GM19397 (cell line): Measurements from ENCODE around the gene MAP1LC3A.
A peak's percentile ranks its signal among the peaks of the same experiment; 100 is the strongest.

Source experiments
- ATAC-seq: cut with Tn5 transposase; IDR thresholded peaks from one replicate; pipeline ENCODE4 v1.9.1; 2021; ENCODE audit warnings: mild to moderate bottlenecking, moderate library complexity; ENCODE audit not compliant: unreplicated experiment

The MAP1LC3A gene

GRCh38 chr20:34574861-34575260, 16.3 kb downstream of the MAP1LC3A start:
- no peak for ATAC-seq

DNA sequence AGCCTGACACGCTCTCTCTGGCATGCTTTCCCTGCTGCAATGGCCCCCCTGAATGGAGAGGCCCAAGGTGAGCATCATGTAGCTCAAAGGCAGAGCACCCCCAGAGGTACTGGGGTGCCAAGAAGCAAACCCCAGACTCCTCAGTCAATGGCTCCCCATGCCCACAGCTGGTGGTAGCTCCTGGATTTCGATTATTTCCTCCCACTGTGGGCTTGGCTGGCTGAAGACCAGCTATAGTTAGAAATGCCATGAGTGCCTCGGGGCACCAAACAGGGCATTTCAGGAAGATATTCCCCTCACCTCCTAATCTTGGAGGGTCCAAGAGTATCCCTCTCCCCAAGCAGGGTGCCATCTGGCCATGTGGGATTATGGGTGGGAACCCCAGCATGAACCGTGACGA, 16.8 kb downstream of the MAP1LC3A start:
- ATAC-seq: no peak

GRCh38 chr20:34575756-34576155, 17.2 kb downstream of the MAP1LC3A start:
- no peak for ATAC-seq

DNA sequence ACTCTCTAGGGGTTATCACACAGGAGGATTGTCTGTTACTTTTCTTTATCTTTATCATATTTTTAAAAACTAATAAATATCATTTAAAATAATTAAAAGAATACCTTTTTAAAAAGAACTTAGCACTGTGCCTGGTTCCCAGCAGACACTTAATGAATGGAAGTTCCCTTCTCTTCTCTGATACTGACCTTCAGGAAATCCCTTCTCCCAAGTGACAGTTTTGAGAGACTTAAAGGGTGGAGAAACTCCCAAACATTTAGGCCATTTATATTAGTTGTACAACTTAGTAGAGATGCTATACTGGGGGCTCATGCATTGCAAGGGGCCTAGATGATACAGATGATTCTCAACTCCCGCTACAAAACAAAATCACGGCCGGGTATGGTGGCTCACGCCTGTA, 18.5 kb downstream of the MAP1LC3A start:
- no peak for ATAC-seq

- ATAC-seq: no peak
Measured at GRCh38 chr20:34578025-34578424, 19.5 kb downstream of the MAP1LC3A start.

- no peak for ATAC-seq
Measured at GRCh38 chr20:34578521-34578920, 20.0 kb downstream of the MAP1LC3A start.

- no peak for ATAC-seq
Measured at GRCh38 chr20:34579191-34579978, 20.9 kb downstream of the MAP1LC3A start.

GRCh38 chr20:34579979-34580940, 21.7 kb downstream of the MAP1LC3A start:
- ATAC-seq: peak; percentile 69

DNA sequence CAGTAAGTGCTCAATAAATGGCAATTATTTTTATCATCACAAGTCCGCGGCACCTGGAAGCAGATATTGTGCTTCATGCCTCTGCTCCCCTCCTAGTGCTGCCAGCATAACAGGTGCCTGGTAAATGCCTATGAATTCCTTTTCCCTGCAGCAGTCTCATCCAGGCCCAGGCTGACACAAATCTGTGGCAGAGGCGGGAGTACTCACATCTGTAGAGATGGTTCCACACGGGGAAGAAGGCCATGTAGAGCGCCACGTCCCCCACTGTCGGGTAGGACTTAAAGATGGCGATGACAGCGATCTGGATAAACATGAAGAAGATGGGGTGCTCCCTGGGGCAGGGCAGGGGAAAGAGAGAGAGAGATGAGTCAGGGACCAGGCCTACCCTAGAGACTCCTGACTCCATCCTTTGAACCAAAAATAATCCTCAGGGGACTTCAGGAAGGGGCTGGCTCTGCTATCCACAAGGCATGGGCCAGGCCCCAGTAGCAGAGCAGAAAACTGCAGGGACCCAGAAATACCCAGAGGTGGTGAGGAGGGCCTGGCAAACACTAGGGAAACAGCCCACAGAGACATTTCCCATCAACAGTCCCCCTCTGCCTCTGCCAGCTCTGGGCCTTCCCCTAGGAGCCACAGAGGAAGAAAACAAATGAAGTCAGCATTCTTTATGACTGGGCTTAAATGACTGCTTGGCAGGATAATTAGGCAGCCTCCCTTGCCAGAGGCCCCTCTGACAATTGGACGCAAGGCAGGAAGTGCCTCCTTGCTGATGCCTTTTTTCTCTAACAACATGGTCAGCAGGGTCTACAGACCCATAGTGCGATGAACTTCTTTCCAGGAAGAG, 23.0 kb downstream of the MAP1LC3A start:
- no peak for ATAC-seq

DNA sequence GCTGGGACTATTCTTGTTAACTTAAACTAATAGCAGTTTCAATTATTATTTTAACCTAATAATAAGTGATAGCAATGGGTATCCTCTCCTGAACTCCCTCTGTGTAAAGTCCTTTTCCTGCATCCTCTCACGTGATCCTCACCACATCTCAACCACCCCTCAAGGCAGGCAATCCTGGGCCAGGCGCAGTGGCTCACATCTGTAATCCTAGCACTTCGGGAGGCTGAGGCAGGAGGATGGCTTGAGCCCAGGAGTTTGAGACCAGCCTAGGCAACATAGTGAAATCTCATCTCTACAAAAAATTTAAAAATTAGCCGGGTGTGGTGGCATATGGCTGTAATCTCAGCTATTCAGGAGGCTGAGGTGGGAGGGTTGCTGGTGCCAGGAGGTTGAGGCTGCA, 23.7 kb downstream of the MAP1LC3A start:
- no peak for ATAC-seq

DNA sequence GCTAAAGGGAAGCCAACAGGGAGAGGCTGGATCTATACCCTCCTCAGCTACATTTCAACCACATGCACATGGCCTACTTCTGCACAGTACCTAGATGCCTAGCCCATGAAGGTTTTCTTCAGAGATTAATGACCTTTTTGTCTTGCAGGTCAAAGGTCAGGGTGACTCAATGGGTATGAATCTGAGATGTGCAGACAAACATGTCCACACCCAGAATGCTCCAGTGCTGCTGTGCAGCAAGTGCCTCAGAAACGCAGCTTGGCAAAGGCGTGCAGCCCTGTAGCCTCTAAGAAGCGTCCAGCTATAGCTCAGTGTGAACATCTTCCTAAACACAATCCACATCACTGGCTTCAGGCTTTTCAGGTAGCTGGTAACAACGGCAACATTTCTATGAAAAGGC, 24.4 kb downstream of the MAP1LC3A start:
- no peak for ATAC-seq

GRCh38 chr20:34583544-34583943, 25.0 kb downstream of the MAP1LC3A start:
- no peak for ATAC-seq

GRCh38 chr20:34585019-34585418, 26.5 kb downstream of the MAP1LC3A start:
- ATAC-seq: no peak

GRCh38 chr20:34586488-34587163, 28.1 kb downstream of the MAP1LC3A start:
- ATAC-seq: no peak

DNA sequence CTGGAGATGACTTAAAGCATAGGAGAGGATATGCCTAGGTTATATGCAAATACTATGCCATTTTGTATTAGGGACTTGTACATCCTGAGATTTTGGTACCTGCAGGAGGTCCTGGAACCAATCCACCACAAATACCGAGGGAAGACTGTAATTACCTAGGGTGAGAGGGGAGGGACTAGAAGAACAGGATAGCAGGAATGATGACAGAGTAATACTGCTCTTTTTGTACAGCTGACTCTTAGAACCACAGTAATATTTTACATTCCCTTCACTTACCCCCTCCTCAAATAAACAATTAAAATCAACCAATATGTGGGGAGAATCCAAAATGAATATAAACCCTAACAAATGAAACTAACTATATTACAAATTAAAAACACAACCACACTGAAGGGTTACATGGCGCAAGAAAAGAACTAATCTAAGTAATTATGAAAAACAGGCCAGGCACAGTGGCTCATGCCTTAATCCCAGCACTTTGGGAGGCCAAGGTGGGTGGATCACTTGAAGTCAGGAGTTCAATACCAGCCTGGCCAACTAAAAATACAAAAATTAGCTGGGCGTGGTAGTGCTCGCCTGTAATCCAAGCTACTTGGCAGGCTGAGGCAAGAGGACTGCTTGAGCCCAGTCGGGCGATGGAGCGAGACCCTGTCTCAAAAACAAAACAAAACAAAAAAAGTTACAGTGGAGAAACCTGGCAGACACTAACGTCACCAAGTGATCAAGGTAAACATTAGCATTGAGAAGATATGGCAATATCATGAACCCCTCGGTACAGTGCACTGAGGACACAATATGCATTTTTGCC, 37.1 kb downstream of the MAP1LC3A start:
- ATAC-seq: no peak

GRCh38 chr20:34600892-34601653, 42.6 kb downstream of the MAP1LC3A start:
- ATAC-seq: no peak

GRCh38 chr20:34604980-34605788, 46.7 kb downstream of the MAP1LC3A start:
- ATAC-seq: no peak

- ATAC-seq: no peak
Measured at GRCh38 chr20:34607066-34607465, 48.5 kb downstream of the MAP1LC3A start.
